IPS DF 4.7 (cell line): Measurements from ENCODE around the gene CARMIL3.
"Not testable (repeated sequence)": the region's sequence is repeated elsewhere in the genome, so short reads cannot be mapped to it uniquely, and the experiment has no call there.

Source experiments
- DNase-seq: peaks from one replicate; pipeline ENCODE4 v3.0.0-alpha.2; 2013; ENCODE audit warnings: low spot score; ENCODE audit errors: extremely low read depth

The CARMIL3 gene, protein sequence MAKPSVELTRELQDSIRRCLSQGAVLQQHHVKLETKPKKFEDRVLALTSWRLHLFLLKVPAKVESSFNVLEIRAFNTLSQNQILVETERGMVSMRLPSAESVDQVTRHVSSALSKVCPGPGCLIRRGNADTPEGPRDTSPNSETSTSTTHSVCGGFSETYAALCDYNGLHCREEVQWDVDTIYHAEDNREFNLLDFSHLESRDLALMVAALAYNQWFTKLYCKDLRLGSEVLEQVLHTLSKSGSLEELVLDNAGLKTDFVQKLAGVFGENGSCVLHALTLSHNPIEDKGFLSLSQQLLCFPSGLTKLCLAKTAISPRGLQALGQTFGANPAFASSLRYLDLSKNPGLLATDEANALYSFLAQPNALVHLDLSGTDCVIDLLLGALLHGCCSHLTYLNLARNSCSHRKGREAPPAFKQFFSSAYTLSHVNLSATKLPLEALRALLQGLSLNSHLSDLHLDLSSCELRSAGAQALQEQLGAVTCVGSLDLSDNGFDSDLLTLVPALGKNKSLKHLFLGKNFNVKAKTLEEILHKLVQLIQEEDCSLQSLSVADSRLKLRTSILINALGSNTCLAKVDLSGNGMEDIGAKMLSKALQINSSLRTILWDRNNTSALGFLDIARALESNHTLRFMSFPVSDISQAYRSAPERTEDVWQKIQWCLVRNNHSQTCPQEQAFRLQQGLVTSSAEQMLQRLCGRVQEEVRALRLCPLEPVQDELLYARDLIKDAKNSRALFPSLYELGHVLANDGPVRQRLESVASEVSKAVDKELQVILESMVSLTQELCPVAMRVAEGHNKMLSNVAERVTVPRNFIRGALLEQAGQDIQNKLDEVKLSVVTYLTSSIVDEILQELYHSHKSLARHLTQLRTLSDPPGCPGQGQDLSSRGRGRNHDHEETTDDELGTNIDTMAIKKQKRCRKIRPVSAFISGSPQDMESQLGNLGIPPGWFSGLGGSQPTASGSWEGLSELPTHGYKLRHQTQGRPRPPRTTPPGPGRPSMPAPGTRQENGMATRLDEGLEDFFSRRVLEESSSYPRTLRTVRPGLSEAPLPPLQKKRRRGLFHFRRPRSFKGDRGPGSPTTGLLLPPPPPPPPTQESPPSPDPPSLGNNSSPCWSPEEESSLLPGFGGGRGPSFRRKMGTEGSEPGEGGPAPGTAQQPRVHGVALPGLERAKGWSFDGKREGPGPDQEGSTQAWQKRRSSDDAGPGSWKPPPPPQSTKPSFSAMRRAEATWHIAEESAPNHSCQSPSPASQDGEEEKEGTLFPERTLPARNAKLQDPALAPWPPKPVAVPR (N-terminal part only)

DNA sequence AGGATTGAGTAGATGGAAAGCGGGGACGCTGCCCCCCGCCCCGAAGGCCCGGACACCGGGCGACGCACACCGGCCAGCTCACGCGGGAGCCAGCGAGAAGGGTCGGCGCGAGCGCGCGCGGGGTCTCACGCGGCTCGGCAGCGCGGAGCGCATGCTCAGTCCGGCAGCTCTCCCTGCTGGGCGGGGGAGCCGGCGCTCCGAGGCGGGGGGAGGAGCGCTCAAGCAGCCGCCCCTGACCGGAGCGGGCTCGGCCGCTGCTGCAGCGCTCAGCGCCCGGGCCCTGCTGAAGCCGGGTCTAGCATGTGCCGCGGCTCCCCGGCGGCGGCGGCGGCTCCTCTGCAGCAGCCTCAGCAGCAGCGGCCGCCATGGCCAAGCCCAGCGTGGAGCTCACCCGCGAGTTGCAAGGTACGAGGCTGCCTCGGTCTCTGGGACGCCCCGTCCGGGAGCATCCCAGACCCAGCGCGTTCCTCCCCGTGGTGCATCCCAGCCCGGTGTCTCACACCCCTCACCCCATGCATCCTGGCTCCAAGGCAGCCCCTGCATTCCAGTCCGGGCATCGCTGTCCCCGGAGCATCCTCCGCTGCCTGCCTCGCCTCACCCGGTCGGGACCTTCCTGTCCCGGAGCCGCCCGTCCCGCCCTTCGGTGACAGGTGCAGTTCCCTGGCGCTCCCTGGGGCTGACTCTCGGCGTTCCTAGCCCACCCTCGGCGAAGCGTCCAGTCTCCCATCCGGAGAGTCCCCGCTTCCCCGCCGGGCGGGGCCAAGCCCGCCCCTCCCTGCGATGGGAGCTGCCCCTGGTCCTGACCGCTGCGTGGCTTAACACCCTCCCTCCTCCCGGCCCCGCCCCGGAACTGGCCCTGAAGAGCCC, at the start of gene CARMIL3:
CARMIL3 (plus strand) TSS at position 221 of the 867 bp plus-strand sequence; CDS start at position 366, 145 bp downstream.
- no peak for DNase-seq

DNA sequence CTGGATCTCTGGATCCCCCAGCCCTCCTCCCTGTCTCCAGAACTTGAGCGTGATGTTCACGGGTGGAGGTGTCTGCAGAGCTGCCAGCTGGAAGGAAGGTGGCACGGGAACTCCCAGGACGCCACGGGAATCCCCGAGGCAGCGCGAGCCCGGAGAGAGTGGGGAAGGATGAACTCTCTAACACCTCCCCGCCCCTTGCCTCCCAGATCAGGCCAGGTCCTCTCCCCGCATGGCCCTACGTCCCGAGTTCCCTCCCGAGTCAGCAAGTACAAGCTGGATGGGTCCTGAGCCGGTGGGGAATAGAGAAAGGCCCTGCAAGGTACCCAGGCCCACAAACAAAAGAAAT, 45.4 kb upstream of the CARMIL3 start:
- not testable (repeated sequence) for DNase-seq

DNA sequence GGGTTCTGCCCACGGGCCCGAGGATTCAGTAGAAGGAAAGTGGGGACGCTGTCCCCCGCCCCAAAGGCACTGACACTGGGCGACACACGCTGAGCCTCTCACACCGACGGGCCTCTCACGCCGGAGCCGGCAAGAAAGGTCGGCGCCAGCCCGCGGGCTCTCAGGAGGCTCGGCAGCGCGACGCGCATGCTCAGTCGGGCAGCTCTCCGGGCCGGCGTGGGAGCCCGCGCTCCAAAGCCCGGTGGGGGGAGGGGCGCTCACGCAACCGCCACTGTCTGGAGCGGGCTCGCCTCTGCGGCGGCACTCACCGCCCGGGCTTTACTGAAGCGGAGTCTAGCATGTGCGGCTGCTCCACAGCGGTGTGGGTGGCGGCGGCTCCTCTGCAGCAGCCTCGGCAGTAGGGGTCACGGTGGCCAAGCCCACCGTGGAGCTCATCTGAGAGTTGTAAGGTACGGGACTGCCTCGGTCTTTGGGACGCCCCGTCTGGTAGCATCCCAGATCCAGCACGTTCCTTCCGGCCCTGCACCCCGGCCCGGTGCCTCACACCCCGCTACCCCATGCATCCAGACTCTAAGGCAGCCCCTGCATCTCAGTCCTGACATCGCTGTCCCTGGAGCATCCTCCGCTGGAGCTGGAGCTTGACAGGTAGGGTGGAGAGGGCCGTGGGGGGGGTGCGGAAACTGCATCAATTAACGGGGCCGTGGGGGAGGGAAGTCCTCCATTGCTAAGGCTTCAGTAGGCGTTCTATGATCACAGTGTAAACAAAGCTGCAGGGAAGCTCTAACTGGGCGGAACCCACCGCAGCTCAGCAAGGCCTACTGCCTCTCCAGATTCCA, 44.8 kb upstream of the CARMIL3 start:
- not testable (repeated sequence) for DNase-seq

DNA sequence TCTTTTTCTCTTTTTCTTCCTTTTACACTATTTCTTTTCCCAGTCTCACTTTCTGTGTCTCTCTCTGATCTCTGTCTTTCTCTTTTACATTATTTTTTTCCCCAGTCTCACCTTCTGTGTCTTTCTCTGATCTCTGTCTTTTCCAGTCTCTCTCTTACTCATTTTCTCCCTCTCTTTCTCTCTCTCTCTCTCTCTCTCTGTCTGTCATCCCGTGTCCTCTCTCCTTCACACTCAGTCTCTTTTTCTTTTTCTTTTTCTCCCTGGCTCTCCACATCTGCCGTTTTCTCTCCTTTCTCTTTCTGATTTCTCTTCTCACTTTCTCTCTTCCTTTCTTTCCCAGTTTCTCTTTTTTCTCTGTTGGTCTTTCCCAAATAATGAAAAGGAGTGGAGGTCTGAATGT, 40.8 kb upstream of the CARMIL3 start:
- no peak for DNase-seq

DNA sequence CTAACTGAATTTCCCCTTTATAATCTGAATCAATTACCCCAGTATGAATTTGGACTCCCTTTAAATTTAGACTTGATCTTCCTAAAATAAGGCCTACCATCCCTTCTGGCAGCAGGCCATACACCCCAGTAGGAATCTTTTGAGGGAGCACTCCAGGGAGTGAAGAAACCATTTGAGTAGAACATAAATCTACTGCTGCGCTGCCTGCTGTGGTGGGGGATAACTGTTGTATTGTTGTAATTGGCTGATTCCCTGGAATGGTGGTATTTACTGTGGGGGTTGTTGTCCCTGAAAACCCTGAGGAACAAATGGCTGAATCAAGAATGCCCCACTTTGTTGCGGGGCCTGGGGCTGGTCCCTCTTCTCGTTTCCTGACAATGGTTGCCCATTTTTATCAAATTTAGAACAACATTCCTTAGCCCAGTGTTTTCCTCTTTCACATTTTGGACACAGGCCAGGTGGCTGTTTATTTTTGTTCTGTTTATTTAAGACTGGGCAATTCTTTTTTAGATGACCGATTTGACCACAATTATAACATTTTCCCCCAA, 39.0 kb upstream of the CARMIL3 start:
- not testable (repeated sequence) for DNase-seq

DNA sequence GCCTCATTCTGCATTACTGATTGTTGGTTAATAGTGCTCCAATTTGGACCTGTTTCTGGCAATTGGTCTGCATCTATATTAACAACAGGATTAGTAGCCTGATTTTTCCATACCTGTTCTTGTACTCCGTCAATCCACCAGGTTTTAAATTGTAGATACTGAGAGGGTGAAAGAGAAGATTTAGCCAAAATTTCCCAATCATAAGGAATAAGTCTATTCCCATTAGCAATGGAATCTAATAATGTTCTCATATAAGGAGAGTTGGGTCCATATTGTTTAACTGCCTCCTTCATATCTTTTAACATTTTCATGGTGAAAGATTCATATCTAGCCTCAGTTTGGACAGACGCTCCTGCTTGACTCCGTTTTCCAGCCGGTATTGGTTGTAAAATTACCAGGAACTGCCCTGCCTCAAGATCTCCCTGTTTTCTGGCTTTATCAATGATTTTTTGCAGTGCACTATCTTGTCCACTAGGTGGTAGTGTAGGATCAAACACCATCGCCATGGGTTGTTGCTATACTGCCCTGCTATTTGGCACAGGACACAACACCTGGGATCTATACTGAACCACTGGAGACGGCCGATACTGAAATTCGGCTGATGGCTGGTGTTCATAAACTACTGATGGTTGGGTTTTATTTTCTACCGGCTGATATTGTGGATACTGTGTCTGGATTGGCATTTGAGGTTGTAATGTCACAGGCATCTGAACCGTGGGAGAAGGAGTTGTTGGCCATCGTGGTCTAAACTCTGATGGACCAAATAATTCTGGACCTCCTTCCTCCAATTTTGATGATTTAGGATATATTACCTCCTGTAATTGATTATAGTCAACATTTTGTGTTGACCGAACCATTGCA, 37.9 kb upstream of the CARMIL3 start:
- DNase-seq, result no peak

DNA sequence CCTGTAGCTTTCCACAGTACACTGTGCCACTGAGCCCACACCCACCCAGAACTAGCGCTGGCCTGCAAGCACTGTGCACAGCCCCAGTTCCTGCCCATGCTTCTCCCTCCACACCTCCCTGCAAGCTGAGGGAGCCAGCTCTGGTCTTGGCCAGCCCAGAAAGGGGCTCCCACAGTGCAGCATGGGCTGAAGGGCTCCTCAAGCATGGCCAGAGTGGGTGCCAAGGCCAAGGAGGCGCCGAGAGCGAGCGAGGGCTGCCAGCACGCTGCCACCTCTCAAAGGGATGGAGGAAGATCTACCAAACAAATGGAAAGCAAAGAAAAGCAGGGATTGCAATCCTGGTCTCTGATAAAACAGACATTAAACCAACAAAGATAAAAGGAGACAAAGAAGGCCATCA, 36.1 kb upstream of the CARMIL3 start:
- not testable (repeated sequence) for DNase-seq

DNA sequence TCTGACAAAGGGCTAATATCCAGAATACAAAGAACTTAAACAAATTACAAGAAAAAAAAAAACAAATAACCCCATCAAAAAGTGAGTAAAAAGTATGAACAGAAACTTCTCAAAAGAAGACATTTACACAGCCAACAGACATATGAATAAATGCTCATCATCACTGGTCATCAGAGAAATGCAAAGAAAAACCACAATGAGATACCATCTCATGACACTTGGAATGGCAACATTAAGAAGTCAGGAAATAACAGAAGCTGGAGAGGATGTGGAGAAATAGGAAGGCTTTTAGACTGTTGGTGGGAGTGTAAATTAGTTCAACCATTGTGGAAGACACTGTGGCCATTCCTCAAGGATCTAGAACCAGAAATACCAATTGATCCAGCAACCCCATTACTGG, 32.8 kb upstream of the CARMIL3 start:
- not testable (repeated sequence) for DNase-seq

DNA sequence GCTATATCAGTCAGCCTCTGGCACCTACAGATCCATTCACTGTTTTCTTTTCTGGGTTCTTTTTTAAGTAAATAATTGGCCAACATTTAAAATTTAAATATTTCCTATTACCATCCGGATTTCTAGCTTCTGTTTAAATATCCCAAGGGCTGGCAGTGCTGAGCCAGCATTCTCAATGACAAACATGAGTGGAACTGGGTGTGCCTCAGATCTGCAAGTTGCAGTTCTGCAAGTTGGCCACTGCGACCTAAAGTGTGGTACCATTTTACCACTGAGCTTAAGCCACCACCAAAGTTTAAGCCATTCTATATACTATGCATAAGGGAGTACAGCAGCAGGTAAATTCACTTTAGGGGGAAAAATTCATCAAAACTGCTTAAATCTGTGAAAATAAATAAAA, 31.9 kb upstream of the CARMIL3 start:
- DNase-seq, result not testable (repeated sequence)

DNA sequence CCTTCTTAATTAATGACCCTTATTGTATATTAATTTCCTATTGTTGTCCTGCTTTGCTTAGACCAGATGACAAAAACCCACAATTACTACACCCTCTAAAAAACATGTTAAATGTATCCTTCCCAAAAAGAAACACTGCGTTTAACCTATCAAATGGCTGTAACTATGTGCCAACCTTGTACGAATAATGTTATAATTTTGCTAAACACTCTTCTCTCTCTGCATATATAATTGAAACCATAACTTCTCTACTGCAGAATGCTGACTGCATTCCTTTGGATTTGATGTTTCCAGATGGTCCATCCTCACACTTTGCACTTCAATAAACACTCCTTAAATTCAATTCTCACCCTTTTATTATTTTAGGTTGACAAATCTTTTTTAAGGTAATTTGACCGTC, 31.3 kb upstream of the CARMIL3 start:
- DNase-seq, result not testable (repeated sequence)

DNA sequence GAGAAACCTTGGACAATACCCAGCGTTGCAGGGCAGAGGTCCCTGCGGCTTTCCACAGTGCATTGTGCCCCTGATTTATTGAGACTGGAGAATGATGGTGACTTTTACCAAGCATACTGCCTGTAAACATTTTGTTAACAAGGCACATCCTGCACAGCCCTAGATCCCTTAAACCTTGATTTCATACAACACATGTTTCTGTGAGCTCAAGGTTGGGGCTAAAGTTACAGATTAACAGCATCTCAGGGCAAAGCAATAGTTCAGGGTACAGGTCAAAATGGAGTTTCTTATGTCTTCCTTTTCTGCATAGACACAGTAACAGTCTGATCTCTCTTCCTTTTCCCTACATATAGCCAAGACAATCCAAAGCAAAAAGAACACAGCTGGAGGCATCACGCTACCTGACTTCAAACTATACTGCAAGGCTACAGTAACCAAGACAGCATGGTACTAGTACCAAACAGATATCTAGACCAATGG, 26.8 kb upstream of the CARMIL3 start:
- not testable (repeated sequence) for DNase-seq

DNA sequence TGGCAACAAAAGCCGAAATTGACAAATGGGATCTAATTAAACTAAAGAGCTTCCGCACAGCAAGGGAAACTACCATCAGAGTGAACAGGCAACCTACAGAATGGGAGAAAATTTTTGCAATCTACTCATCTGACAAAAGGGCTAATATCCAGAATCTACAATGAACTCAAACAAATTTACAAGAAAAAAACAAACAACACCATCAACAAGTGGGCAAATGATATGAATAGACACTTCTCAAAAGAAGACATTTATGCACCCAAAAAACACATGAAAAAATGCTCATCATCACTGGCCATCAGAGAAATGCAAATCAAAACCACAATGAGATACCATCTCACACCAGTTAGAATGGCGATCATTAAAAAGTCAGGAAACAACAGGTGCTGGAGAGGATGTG, 22.1 kb upstream of the CARMIL3 start:
- DNase-seq, result not testable (repeated sequence)

DNA sequence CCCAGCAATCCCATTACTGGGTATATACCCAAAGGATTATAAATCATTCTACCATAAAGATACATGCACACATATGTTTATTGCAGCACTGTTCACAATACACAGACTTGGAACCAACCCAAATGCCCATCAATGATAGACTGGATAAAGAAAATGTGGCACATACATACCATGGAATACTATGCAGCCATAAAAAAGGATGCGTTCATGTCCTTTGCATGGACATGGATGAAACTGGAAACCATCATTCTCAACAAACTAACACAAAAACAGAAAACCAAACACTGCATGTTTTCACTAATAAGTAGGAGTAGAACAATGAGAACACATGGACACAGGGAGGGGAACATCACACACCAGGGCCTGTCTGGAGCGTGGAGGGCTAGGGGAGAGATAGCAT, 20.5 kb upstream of the CARMIL3 start:
- DNase-seq, result not testable (repeated sequence)

DNA sequence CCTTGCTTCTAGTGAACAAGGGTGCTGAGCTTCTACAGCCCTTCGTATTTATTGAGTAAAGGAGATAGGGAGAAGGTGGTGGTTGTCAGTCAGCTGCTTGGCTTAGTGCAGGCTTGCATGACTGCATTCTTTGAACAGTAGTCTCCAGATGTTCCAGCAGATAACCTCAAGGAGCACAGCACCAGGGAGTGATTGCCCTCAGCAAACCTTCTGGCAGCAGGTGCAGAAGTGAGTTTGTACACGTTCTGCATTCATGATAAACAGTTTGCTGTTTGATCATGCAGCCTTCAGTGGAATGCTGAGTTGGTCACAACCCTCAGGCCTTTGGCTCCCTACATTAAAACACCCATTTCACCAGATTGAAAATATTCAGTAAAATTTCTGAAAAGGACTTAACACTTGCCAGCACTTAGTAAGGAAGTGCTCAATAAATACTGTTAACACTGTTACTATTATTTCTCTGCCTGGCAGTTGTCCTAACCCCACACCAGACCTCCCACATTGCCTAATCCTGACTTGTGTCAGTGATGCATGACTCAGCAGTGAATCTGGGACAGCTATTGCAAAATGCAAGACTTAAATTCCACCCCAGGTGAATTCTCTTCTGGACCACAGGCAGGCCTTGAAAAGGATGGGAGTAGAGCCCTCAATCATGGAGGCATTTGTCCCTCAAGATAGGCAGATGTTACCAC, 18.9 kb upstream of the CARMIL3 start:
- no peak for DNase-seq

DNA sequence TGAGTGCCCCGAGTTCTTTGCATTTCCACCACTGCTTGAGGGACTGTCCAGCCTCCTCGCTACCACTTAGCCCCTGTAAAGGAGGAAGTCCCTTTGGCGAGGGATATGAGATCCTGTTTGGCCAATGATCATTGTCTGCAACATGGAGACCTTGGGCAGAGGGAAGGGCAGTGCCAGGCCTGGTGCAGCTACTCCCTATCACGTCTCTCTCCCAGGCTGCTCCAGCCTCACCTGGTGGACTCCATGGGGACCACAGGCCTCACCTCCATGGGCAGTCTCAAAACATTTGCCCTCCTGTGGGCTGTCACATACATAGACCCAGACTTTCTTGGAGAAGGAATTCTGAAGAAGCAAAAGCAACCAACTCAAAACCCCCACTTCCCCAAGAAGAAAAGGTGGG, 16.0 kb upstream of the CARMIL3 start:
- not testable (repeated sequence) for DNase-seq

DNA sequence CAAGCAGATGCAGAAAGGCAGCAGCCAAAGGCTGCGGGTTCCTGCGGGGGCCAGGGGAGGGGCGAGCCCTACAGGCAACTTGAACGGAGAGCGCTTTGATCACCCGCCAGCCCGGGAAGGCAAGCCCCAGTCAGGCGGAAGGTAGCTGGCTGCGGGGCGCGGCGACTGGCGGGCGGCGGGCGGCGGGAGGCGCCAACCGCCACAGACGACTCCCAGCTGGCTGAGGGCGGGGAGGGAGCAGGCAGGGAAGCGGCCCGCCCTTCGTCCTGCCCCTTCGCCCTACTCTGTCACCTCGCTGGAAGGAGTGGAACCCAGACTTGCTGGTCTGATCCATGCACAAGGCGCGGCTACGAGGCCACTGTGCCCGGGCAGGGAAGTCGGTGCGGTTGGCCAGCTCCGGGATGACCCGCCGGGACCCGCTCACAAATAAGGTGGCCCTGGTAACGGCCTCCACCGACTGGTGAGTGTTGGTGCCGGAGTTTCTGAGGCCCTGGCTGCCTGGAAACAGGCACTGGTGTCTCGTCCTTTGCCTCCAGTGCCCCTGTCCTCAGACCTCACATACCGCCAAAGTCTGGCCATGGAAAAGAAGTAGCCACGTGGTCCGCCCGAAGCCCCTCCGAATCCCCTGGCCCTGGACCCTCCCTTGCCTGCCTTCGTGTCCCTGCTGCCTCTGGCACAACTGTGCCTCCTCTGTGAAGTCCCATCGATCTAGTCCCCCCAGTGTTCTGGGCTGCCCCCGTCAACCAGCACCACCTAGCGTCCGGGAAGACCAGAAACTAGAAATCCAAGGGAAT, 15.4 kb upstream of the CARMIL3 start:
- no peak for DNase-seq
